Activated T-cell treated with anti-CD3 and anti-CD28 coated beads, Interleukin-2, amount 50 U/mL, for 72 hours (primary cell): ENCODE measurements around the gene WDR4. TPM values are rescaled to one million over a fixed set of nuclear protein-coding genes. Genes with fewer than 3 reads are reported as not detected.
"Not testable (repeated sequence)": the region's sequence is repeated elsewhere in the genome, so short reads cannot be mapped to it uniquely, and the experiment has no call there.

Experiments used
- ATAC-seq, 2 donors: fragments of 150-1000 bp; cut with Tn5 transposase; replicated peaks in 1 of 2; 2 replicates each; pipeline ENCODE4 v1.10.0; 2021; ENCODE audit warnings: moderate library complexity in 2 of 2, mild to moderate bottlenecking in 1 of 2
- DNase-seq, 2 donors: peaks; one replicate each; pipeline ENCODE4 v3.0.0; 2021 to 2022; ENCODE audit warnings: mixed read lengths in 1 of 2
- H3K27ac Mint-ChIP-seq: one replicate; pipeline ENCODE4 v1.8.0; 2022; ENCODE audit warnings: mild to moderate bottlenecking, moderate library complexity, mixed read lengths
- H3K27me3 Mint-ChIP-seq: one replicate; pipeline ENCODE4 v1.8.0; 2022; ENCODE audit warnings: low read depth, mixed read lengths
- H3K36me3 Mint-ChIP-seq, 2 donors: one replicate each; pipeline ENCODE4 v1.8.0; 2022; ENCODE audit warnings: mixed read lengths in 2 of 2, mild to moderate bottlenecking in 1 of 2; ENCODE audit not compliant: insufficient read depth in 2 of 2
- H3K4me1 Mint-ChIP-seq: one replicate; pipeline ENCODE4 v1.8.0; 2022; ENCODE audit warnings: low read depth, mixed read lengths
- H3K4me3 Mint-ChIP-seq, 2 donors: one replicate each; pipeline ENCODE4 v1.8.0; 2022; ENCODE audit warnings: mild to moderate bottlenecking in 2 of 2, mixed read lengths in 2 of 2, moderate library complexity in 2 of 2
- H3K9me3 Mint-ChIP-seq, 2 donors: one replicate each; pipeline ENCODE4 v1.8.0; 2022; ENCODE audit warnings: mixed read lengths in 2 of 2
- total RNA-seq, 2 donors: library from RNA; stranded (reverse); gene quantifications; one replicate each; pipeline ENCODE4 v1.2.3, GENCODE V29; 2022

Gene WDR4
- total RNA-seq, 2 donors from 2014 or later: 17.1 to 18.9 TPM

GRCh38 chr21:42837421-42838211, 41.7 kb downstream of the WDR4 start:
- no peak for DNase-seq
- H3K36me3 Mint-ChIP-seq: peaks cover 0 to 8% of the 10 kb centered on the region in 2 donors
- no peak overlapping the region for H3K4me3 Mint-ChIP-seq
- no peaks in the 10 kb centered on the region for H3K9me3 Mint-ChIP-seq
- no peak for ATAC-seq
- no peak overlapping the region for H3K27ac Mint-ChIP-seq
- no peaks in the 10 kb centered on the region for H3K27me3 Mint-ChIP-seq
- peaks cover 15% of the 10 kb centered on the region for H3K4me1 Mint-ChIP-seq

GRCh38 chr21:42836767-42837301, 42.5 kb downstream of the WDR4 start:
- DNase-seq (no peak), ATAC-seq (no peak)
- Mint-ChIP-seq H3K27ac (no peak overlapping the region), H3K4me3 (no peak overlapping the region), H3K4me1 (peaks cover 22% of the 10 kb centered on the region), H3K27me3 (no peaks in the 10 kb centered on the region), H3K9me3 (no peaks in the 10 kb centered on the region), H3K36me3 (peaks cover 0 to 8% of the 10 kb centered on the region in 2 donors)

- no peaks in the 10 kb centered on the region for H3K9me3 Mint-ChIP-seq
- no peak overlapping the region for H3K27ac Mint-ChIP-seq
- ATAC-seq (no peak), DNase-seq (no peak)
- H3K4me1 Mint-ChIP-seq: peaks cover 27% of the 10 kb centered on the region
- H3K27me3 Mint-ChIP-seq: no peaks in the 10 kb centered on the region
- H3K4me3 Mint-ChIP-seq: no peak overlapping the region
- peaks cover 0 to 7% of the 10 kb centered on the region in 2 donors for H3K36me3 Mint-ChIP-seq
Observed at GRCh38 chr21:42836402-42836666, 43.0 kb downstream of the WDR4 start.

- DNase-seq: no peak
Observed at GRCh38 chr21:42835611-42836401, 43.5 kb downstream of the WDR4 start.

DNA sequence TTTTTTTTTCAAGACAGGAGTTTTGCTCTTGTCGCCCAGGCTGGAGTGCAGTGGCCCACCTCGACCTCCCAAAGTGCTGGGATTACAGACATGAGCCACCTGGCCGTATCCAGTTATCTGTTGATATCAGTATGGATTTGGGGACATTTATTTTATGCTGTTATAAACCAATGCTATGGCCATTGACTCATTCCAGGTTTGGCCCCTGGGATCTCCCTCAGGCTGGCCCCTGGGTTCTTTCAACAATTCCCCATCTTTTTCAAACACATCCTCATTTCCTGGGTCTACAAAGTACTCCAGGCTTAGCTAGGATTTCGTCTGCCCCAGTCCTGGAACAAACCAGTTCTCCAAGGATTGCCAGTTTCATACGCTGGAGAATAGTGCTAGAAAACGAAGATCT, 44.1 kb downstream of the WDR4 start:
- Mint-ChIP-seq H3K9me3 (no peaks in the 10 kb centered on the region), H3K36me3 (peaks cover 0 to 7% of the 10 kb centered on the region in 2 donors)

More at GRCh38 chr21:42835611-42836401, 43.5 kb downstream of the WDR4 start:
- no peak overlapping the region for H3K27ac Mint-ChIP-seq
- no peak overlapping the region for H3K4me3 Mint-ChIP-seq
- H3K9me3 Mint-ChIP-seq: no peaks in the 10 kb centered on the region
- no peak for ATAC-seq
- no peaks in the 10 kb centered on the region for H3K27me3 Mint-ChIP-seq
- peaks cover 0 to 7% of the 10 kb centered on the region in 2 donors for H3K36me3 Mint-ChIP-seq
- peaks cover 32% of the 10 kb centered on the region for H3K4me1 Mint-ChIP-seq

DNA sequence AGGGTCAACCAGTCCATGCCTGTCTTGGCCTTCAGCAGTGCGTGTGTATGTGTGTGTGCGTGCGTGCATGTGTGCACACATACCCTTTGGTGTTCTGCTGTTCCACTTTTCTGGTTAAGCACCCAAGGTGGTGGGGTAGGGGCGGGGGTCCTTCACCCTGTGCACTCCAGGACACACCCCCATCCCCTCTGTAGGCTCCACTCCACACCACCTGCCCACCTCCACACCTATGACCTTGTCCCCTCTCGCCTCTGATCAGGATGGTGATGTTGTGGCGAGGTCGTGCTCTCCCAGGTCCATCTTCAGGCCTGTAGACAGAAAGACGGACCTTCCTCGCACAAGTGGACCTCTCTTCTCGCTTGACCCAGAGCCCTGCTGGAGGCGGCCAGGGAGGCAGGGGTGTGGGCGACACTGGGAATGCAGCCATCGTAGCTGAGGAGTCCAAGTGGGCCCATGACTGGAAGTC, 44.6 kb downstream of the WDR4 start:
- Mint-ChIP-seq H3K27ac (no peak overlapping the region), H3K27me3 (no peaks in the 10 kb centered on the region), H3K4me1 (peaks cover 37% of the 10 kb centered on the region), H3K36me3 (peaks cover 0 to 7% of the 10 kb centered on the region in 2 donors), H3K4me3 (no peak overlapping the region), H3K9me3 (no peaks in the 10 kb centered on the region)
- ATAC-seq (no peak), DNase-seq (no peak)

More for the DNA sequence above, 44.1 kb downstream of the WDR4 start:
- Mint-ChIP-seq H3K27ac (no peak overlapping the region), H3K27me3 (no peaks in the 10 kb centered on the region), H3K4me3 (no peak overlapping the region), H3K4me1 (peaks cover 37% of the 10 kb centered on the region)
- DNase-seq (no peak), ATAC-seq (no peak)

DNA sequence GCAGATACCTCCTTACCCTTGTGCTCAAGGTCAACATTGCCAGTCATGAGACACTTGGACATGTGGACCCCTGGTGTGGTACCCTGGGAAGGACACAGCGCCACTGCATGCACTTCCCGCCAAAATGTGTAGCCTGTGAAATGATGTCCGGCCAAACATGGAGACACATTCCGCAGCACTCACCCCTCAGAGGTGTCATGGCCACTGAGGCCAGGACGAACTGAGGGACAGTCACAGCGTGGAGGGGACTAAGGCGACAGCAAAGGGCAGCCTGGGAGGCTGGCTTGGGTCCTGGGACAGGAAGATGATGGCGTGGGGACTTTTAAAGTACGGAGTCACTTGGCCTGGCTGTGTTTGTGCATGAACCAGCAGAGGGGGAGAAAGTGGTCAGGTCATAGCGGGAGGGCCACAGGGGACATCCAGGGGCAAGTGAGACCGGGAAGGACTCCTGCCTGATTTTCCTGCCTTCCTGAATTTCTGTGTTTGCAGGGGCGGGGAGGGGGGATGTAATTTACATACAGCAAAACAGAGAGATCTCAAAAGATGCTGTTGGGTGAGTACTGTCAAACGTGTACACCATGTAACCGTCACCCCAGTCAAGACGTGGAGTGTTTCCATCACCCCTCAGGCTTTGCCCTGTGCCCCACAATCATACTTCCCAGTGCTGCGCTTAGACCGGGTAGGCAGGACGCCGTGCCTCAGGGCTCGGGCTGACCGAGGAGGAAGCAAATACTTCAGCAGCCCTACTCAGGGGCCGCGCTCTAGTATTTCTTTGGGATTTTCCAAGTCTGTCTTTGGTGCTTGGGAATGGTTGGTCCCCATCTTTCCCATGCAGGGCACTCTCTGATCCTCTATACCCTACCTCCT, 45.2 kb downstream of the WDR4 start:
- peaks cover 0 to 4% of the 10 kb centered on the region in 2 donors for H3K36me3 Mint-ChIP-seq
- no peak for ATAC-seq
- H3K9me3 Mint-ChIP-seq: no peaks in the 10 kb centered on the region
- no peak overlapping the region for H3K4me3 Mint-ChIP-seq
- H3K27ac Mint-ChIP-seq: no peak overlapping the region
- H3K4me1 Mint-ChIP-seq: peaks cover 37% of the 10 kb centered on the region
- DNase-seq: no peak
- H3K27me3 Mint-ChIP-seq: no peaks in the 10 kb centered on the region

- Mint-ChIP-seq H3K27me3 (peaks cover 2% of the 10 kb centered on the region), H3K4me3 (peak overlapping the region; percentile 63 to 75), H3K9me3 (no peaks in the 10 kb centered on the region), H3K36me3 (peaks cover 0 to 2% of the 10 kb centered on the region in 2 donors), H3K4me1 (peaks cover 37% of the 10 kb centered on the region), H3K27ac (peak overlapping the region; percentile 56)
- peak; percentile 66 to 69 for DNase-seq
- ATAC-seq: peak; percentile 87 to 93
Observed at GRCh38 chr21:42833439-42833815, 45.9 kb downstream of the WDR4 start.

- H3K9me3 Mint-ChIP-seq, H3K36me3 Mint-ChIP-seq, H3K4me3 Mint-ChIP-seq, ATAC-seq, DNase-seq: not testable (repeated sequence)
- Mint-ChIP-seq H3K27ac (peak overlapping the region; percentile 39), H3K27me3 (peaks cover 14% of the 10 kb centered on the region), H3K4me1 (peaks cover 37% of the 10 kb centered on the region)
Observed at GRCh38 chr21:42832321-42832630, 47.1 kb downstream of the WDR4 start.

DNA sequence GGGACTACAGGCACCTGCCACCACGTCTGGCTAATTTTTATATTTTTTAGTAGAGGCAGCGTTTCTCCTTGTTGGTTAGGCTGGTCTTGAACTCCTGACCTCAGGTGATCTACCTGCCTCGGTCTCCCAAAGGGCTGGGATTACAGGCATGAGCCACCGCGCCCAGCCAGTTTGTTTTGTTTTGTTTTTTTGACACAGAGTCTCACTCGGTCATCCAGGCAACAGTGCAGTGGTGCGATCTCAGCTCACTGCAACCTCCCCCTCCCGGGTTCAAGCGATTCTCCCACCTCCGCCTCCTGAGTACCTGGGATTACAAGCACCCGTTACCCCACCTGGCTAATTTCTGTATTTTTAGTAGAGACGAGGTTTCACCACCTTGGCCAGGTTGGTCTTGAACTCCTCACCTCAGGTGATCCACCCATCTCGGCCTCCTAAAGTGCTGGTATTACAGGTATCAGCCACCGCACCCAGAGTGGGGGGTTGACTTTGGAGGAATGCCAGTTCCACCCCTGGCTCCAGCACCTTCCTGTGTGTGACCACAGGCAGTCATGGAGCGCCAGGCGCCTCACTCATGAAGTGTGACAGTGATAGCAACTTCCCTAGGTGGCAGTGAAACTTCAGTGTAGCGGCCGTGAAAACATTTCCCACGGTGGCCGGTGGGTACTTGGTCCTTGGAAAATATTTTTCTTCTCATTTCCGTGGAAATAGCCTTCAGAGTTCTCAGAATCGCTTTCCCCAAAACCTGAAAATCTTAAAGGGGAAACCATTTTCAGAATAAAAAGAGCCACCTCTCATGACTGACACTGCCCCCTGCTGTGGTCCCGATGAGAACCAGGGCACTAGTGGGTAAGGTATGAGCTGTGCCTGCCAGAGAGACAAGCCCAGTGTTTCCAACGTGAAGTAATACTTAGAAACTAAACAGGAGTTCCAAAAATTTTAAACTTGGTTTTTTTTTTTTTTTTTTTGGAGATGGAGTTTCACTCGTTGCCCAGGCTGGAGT, 48.6 kb downstream of the WDR4 start:
- no peaks in the 10 kb centered on the region for H3K9me3 Mint-ChIP-seq
- peaks cover 37% of the 10 kb centered on the region for H3K4me1 Mint-ChIP-seq
- DNase-seq (peak in 1 of 2 donors; percentile 14), ATAC-seq (no peak)
- no peak overlapping the region for H3K27ac Mint-ChIP-seq
- H3K4me3 Mint-ChIP-seq: no peak overlapping the region
- H3K36me3 Mint-ChIP-seq: peaks cover 0 to 2% of the 10 kb centered on the region in 2 donors
- peaks cover 21% of the 10 kb centered on the region for H3K27me3 Mint-ChIP-seq

GRCh38 chr21:42829954-42830353, 49.4 kb downstream of the WDR4 start:
- Mint-ChIP-seq H3K36me3 (peaks cover 0 to 2% of the 10 kb centered on the region in 2 donors), H3K27me3 (peaks cover 29% of the 10 kb centered on the region)

DNA sequence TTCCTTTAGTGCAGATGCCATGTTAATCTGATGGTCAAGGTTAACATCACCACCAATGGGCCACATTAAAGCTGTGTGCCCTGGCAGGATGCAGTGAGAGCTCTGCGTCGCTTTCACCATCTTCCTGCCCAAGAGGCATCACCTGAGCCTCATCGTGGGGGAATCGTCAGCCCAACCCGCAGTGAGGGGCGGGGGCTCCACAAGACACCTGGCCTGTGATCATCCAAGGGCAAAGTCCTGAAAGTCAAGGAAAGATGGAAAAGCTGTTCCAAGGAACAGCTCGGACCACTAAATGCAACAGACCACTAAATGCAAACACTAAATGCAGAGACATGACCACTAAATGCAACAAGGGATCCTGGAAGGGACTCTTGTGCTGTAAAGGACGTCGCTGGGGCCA, 49.9 kb downstream of the WDR4 start:
- no peak overlapping the region for H3K27ac Mint-ChIP-seq
- peaks cover 33% of the 10 kb centered on the region for H3K27me3 Mint-ChIP-seq
- H3K4me1 Mint-ChIP-seq: peaks cover 37% of the 10 kb centered on the region
- H3K36me3 Mint-ChIP-seq: peaks cover 0 to 2% of the 10 kb centered on the region in 2 donors
- H3K9me3 Mint-ChIP-seq: no peaks in the 10 kb centered on the region
- ATAC-seq (no peak), DNase-seq (no peak)
- H3K4me3 Mint-ChIP-seq: no peak overlapping the region

More at GRCh38 chr21:42829954-42830353, 49.4 kb downstream of the WDR4 start:
- no peaks in the 10 kb centered on the region for H3K9me3 Mint-ChIP-seq
- no peak overlapping the region for H3K27ac Mint-ChIP-seq
- no peak overlapping the region for H3K4me3 Mint-ChIP-seq
- no peak for DNase-seq
- H3K4me1 Mint-ChIP-seq: peaks cover 37% of the 10 kb centered on the region
- no peak for ATAC-seq
